Measurements from ENCODE around the gene COL23A1. TPM values are rescaled to one million over a fixed set of nuclear protein-coding genes. Genes with fewer than 3 reads are reported as not detected.

The COL23A1 gene
- total and polyA plus RNA-seq, 2 of the 8 experiments (the other 6 are each of a cell fraction or from before 2014, with no cell fraction given) = 3.1 to 4.7 TPM

DNA sequence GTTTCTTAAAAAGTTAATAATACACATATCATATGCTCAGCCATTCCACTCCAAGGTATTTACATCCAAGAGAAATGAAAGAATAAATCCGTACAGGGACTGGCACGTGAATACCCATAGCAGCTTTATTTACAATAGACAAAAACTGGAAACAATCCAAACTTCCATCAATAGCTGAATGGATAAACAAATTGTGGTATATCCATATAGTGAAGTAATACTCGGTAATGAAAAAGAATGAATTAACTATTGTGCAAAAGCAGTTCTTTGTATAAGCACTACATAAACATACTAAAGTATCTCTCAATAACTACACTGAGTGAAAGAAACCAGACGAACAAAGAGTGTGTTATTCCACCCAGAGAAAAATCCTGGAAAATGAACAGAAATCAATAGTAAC, 17.6 kb downstream of the COL23A1 start (continued):
- no peak for TF ChIP-seq CEBPB (IDR thresholded peaks at IDR 0.05; ENCODE audit: low read depth, low read length)

Data from H1 (cell line).